ENCODE measurements around the gene TIGAR.

TIGAR gene

DNA sequence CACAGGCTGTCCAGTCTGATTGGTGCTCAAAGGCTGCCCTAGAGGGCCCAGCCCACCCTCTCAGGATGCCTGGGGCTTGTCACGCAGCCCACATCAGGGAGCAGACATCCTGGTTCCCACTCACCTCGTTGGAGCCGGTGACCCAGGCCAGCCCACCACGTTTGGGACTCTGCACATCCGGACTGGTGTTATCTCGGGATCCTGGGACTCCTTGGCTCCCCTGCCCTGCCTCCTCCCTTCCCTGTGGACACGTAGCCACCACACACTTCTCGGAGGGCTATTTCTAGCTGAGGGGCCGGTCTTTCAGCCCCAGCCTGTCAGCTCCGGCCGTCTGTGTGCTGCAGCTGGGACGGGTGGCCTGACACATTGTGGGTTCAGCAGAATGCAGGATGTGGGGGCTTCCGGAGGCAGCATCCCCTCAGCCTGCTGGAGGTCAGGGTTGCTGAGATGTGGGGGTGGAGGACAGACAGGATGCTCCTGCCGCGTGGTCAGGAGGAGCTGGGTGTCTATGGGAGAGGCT lies 71.3 kb downstream of the TIGAR start:
- Histone ChIP-seq H2AFZ (ENCODE audit: low read depth, low read length, severe bottlenecking) (no peak overlapping the region), H3K4me2 (ENCODE audit: low read depth, low read length, poor library complexity, severe bottlenecking) (no peak overlapping the region), H3K27ac (ENCODE audit: low read depth, low read length) (no peak overlapping the region), H3K4me3 (ENCODE audit: insufficient read depth, low read length, poor library complexity, severe bottlenecking) (no peak overlapping the region), H3K36me3 (ENCODE audit: low read length) (no peaks in the 10 kb centered on the region), H3K9ac (ENCODE audit: low read length) (no peak overlapping the region), H3F3A (ENCODE audit: insufficient read depth) (no peaks in the 10 kb centered on the region), H3K9me2 (replicated peaks; ENCODE audit: insufficient read depth, low read length) (no peaks in the 10 kb centered on the region), H3K79me2 (ENCODE audit: insufficient read depth, low read length) (no peaks in the 10 kb centered on the region), H3K9me3 (ENCODE audit: insufficient read depth, low read length) (no peaks in the 10 kb centered on the region), H3K27me3 (ENCODE audit: low read length) (no peaks in the 10 kb centered on the region), H4K20me1 (ENCODE audit: low read depth, low read length) (no peaks in the 10 kb centered on the region)
- TF ChIP-seq CTCF (IDR thresholded peaks at IDR 0.05; ENCODE audit: insufficient read depth, low read length, poor library complexity, severe bottlenecking): no peak

GRCh38 chr12:4393211-4393610 lies 72.2 kb downstream of the TIGAR start:
- no peak overlapping the region for H3K4me3 ChIP-seq (ENCODE audit: insufficient read depth, low read length, poor library complexity, severe bottlenecking)
- H3F3A ChIP-seq (ENCODE audit: insufficient read depth): no peaks in the 10 kb centered on the region
- no peaks in the 10 kb centered on the region for H4K20me1 ChIP-seq (ENCODE audit: low read depth, low read length)
- no peaks in the 10 kb centered on the region for H3K9me2 ChIP-seq (replicated peaks; ENCODE audit: insufficient read depth, low read length)
- no peak overlapping the region for H3K9ac ChIP-seq (ENCODE audit: low read length)
- no peak overlapping the region for H3K27ac ChIP-seq (ENCODE audit: low read depth, low read length)
- no peaks in the 10 kb centered on the region for H3K36me3 ChIP-seq (ENCODE audit: low read length)
- no peaks in the 10 kb centered on the region for H3K9me3 ChIP-seq (ENCODE audit: insufficient read depth, low read length)
- no peaks in the 10 kb centered on the region for H3K27me3 ChIP-seq (ENCODE audit: low read length)
- TF ChIP-seq CTCF (IDR thresholded peaks at IDR 0.05; ENCODE audit: insufficient read depth, low read length, poor library complexity, severe bottlenecking) (no peak), EZH2phosphoT487 (conservative IDR thresholded peaks at IDR 0.05; ENCODE audit: low read length) (no peak)
- H3K4me2 ChIP-seq (ENCODE audit: low read depth, low read length, poor library complexity, severe bottlenecking): no peak overlapping the region
- H3K79me2 ChIP-seq (ENCODE audit: insufficient read depth, low read length): no peaks in the 10 kb centered on the region
- no peak overlapping the region for H2AFZ ChIP-seq (ENCODE audit: low read depth, low read length, severe bottlenecking)

DNA sequence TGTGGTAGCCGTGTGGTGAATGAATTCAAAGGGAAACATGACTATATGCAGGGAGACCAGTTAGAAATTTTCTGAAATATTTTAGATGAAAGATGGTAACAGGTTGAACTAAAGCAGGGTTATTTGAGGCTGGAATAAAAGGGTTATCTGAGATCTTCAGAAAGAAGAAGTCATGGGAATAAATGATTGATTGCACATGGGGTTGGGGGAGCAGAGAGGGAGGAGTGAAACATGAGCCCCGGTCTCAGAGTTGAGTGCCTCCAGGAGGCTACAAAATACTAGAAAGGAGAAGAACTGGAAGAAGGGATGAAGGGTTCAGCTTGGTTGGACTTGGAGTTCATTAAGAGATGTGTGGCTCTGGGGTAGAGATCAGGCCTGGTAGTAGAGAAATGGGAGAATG lies 74.8 kb downstream of the TIGAR start:
- H3K36me3 ChIP-seq (ENCODE audit: low read length): no peaks in the 10 kb centered on the region
- no peak for TF ChIP-seq CTCF (IDR thresholded peaks at IDR 0.05; ENCODE audit: insufficient read depth, low read length, poor library complexity, severe bottlenecking)
- TF ChIP-seq EZH2phosphoT487 (conservative IDR thresholded peaks at IDR 0.05; ENCODE audit: low read length): no peak
- H2AFZ ChIP-seq (ENCODE audit: low read depth, low read length, severe bottlenecking): no peak overlapping the region
- no peaks in the 10 kb centered on the region for H3F3A ChIP-seq (ENCODE audit: insufficient read depth)
- no peaks in the 10 kb centered on the region for H3K9me3 ChIP-seq (ENCODE audit: insufficient read depth, low read length)
- H3K9ac ChIP-seq (ENCODE audit: low read length): no peak overlapping the region
- no peaks in the 10 kb centered on the region for H4K20me1 ChIP-seq (ENCODE audit: low read depth, low read length)
- H3K4me3 ChIP-seq (ENCODE audit: insufficient read depth, low read length, poor library complexity, severe bottlenecking): no peak overlapping the region
- H3K9me2 ChIP-seq (replicated peaks; ENCODE audit: insufficient read depth, low read length): no peaks in the 10 kb centered on the region
- H3K27ac ChIP-seq (ENCODE audit: low read depth, low read length): no peak overlapping the region
- H3K27me3 ChIP-seq (ENCODE audit: low read length): no peaks in the 10 kb centered on the region
- H3K4me2 ChIP-seq (ENCODE audit: low read depth, low read length, poor library complexity, severe bottlenecking): no peak overlapping the region
- H3K79me2 ChIP-seq (ENCODE audit: insufficient read depth, low read length): no peaks in the 10 kb centered on the region
